GM12878 (cell line): Measurements from ENCODE around the gene ATP5PO. TPM values are rescaled to one million over a fixed set of nuclear protein-coding genes. Genes with fewer than 3 reads are reported as not detected.

Experiments
- ATAC-seq: fragments of 200-7000 bp; cut with Tn5 transposase; 3 replicates; pipeline ENCODE4 v1.9.1; 2020; ENCODE audit warnings: mild to moderate bottlenecking, moderate library complexity
- BruUV-seq: library from RNA; stranded (reverse); fragments of 400-500 nt; replicated peaks from 2 replicates; lab custom pipeline; 2021; lab: Mats Ljungman, UMichigan
- CTCF ChIA-PET: fragments of 300-600 bp; sonication (Branson Sonifier 250); formaldehyde crosslinking; extraction: SDS; loops from one replicate; lab custom pipeline; 2021; ENCODE audit warnings: inconsistent platforms; lab: Yijun Ruan, JAX
- POLR2A ChIA-PET: fragments of 350-600 bp; formaldehyde crosslinking; extraction: SDS; loops from one replicate; lab custom pipeline; 2021; ENCODE audit warnings: inconsistent platforms; lab: Charles Lee
- RAD21 ChIA-PET: fragments of 300-600 bp; sonication (Branson Sonifier 250); formaldehyde crosslinking; loops from one replicate; lab custom pipeline; 2023; ENCODE audit warnings: antibody characterized with exemption; ENCODE audit not compliant: unreplicated experiment; lab: Charles Lee
- SMC1A ChIA-PET: fragments of 300-600 bp; sonication (Branson Sonifier 250); formaldehyde crosslinking; loops from one replicate; lab custom pipeline; 2023; ENCODE audit not compliant: unreplicated experiment, uncharacterized antibody; lab: Charles Lee
- DNase-seq: peaks from one replicate; pipeline ENCODE4 v3.0.0-alpha.2; 2011; ENCODE audit warnings: low read depth, low spot score
- FAIRE-seq: peaks from 3 replicates; lab custom pipeline; 2011; peaks lifted over from hg19 to GRCh38; lab: Jason Lieb, UNC
- H2AFZ ChIP-seq: 2 replicates; pipeline ENCODE4 v1.6.0; 2011; ENCODE audit warnings: low read depth, low read length, control low read depth; ENCODE audit not compliant: control insufficient read depth
- H3K27ac ChIP-seq: 2 replicates; pipeline ENCODE4 v1.5.1; 2011; ENCODE audit warnings: control low read depth; ENCODE audit not compliant: control insufficient read depth, insufficient read depth
- H3K27me3 ChIP-seq, 2 experiments: replicated peaks in 1 of 2; 2 replicates each; pipeline versions ENCODE4 v1.6.0 to v1.6.1; 2011; ENCODE audit warnings: low read length in 1 of 2; ENCODE audit not compliant: control insufficient read depth in 2 of 2, insufficient read depth in 2 of 2
- H3K36me3 ChIP-seq, 2 experiments: 2 replicates each; pipeline ENCODE4 v1.5.1; 2011; ENCODE audit warnings: low read length in 1 of 2; ENCODE audit not compliant: control insufficient read depth in 2 of 2, insufficient read depth in 2 of 2
- H3K4me1 ChIP-seq: 2 replicates; pipeline ENCODE4 v1.6.1; 2011; ENCODE audit warnings: mild to moderate bottlenecking, low read length, moderate library complexity, mixed read lengths; ENCODE audit not compliant: control insufficient read depth, insufficient read depth
- H3K4me2 ChIP-seq: 2 replicates; pipeline ENCODE4 v1.6.0; 2011; ENCODE audit warnings: control low read depth; ENCODE audit not compliant: control insufficient read depth, insufficient read depth
- H3K4me3 ChIP-seq: fragments of 200-600 bp; sonication (generic); 2 replicates; pipeline ENCODE4 v1.5.1; 2016
- H3K79me2 ChIP-seq: 2 replicates; pipeline ENCODE4 v1.6.0; 2011; ENCODE audit warnings: low read length; ENCODE audit not compliant: control insufficient read depth, insufficient read depth
- H3K9ac ChIP-seq: 2 replicates; pipeline ENCODE4 v1.8.0; 2011; ENCODE audit warnings: low read length, control low read depth, mixed read lengths; ENCODE audit not compliant: control insufficient read depth, insufficient read depth
- H3K9me3 ChIP-seq: replicated peaks from 3 replicates; pipeline ENCODE4 v1.5.1; 2011; ENCODE audit warnings: mild to moderate bottlenecking, low read length; ENCODE audit not compliant: control insufficient read depth, insufficient read depth
- H4K20me1 ChIP-seq: 2 replicates; pipeline ENCODE4 v1.6.0; 2011; ENCODE audit not compliant: control insufficient read depth, insufficient read depth
- BHLHE40 ChIP-seq, 2 experiments: fragments of 450-650 bp in 1 of 2; IDR thresholded peaks; 2 replicates each; pipeline ENCODE4 v1.6.1; 2011 to 2017; ENCODE audit warnings: low read depth in 2 of 2, borderline replicate concordance in 1 of 2, improper control_type of control experiment in 1 of 2, low read length in 1 of 2, mild to moderate bottlenecking in 1 of 2
- CBFB ChIP-seq: IDR thresholded peaks from 2 replicates; pipeline ENCODE4 v1.6.1; 2016; ENCODE audit warnings: antibody characterized with exemption, low read depth
- CEBPB ChIP-seq, 2 experiments: fragments of 150-350 bp in 1 of 2; IDR thresholded peaks; 2 replicates each; pipeline ENCODE4 v1.6.1; 2012 to 2014; ENCODE audit warnings: low read depth in 2 of 2, low read length in 2 of 2, borderline replicate concordance in 1 of 2, inconsistent platforms in 1 of 2
- CHD1 ChIP-seq: IDR thresholded peaks from 2 replicates; pipeline ENCODE4 v1.6.1; 2012; ENCODE audit warnings: low read depth, low read length, improper control_type of control experiment
- EP300 ChIP-seq, 2 experiments: fragments of 150-350 bp in 1 of 2; IDR thresholded peaks; 2 replicates each; pipeline ENCODE4 v1.6.1; 2011 to 2012; ENCODE audit warnings: low read depth in 2 of 2, low read length in 2 of 2, borderline replicate concordance in 1 of 2, improper control_type of control experiment in 1 of 2, inconsistent platforms in 1 of 2; ENCODE audit not compliant: control insufficient read depth in 1 of 2
- IRF4 ChIP-seq: IDR thresholded peaks from 2 replicates; pipeline ENCODE4 v1.6.1; 2011; ENCODE audit warnings: low read depth, low read length
- MYB ChIP-seq: fragments of 150-350 bp; IDR thresholded peaks from 2 replicates; pipeline ENCODE4 v1.6.1; 2014; ENCODE audit warnings: mild to moderate bottlenecking, low read depth, low read length, borderline replicate concordance
- NR2F1 ChIP-seq: fragments of 450-650 bp; conservative IDR thresholded peaks from 2 replicates; pipeline ENCODE4 v1.6.1; 2017; ENCODE audit warnings: mild to moderate bottlenecking
- TAF1 ChIP-seq: IDR thresholded peaks from 2 replicates; pipeline ENCODE4 v1.6.1; 2011; ENCODE audit warnings: mild to moderate bottlenecking, low read depth, low read length, borderline replicate concordance
- TCF7 ChIP-seq: IDR thresholded peaks from 2 replicates; pipeline ENCODE4 v1.6.1; 2014; ENCODE audit warnings: antibody characterized with exemption, borderline replicate concordance
- ZNF207 ChIP-seq: fragments of 450-650 bp; IDR thresholded peaks from 2 replicates; pipeline ENCODE4 v1.6.1; 2014; ENCODE audit warnings: antibody characterized with exemption, mild to moderate bottlenecking, borderline replicate concordance
- WGBS: methylation state at CpG from one replicate; pipeline ENCODE4 v1.1.6; 2016; ENCODE audit warnings: low lambda C conversion rate; ENCODE audit not compliant: insufficient replicate concordance, insufficient coverage; ENCODE audit errors: missing lambda C conversion rate; 5-methylcytosine and 5-hydroxymethylcytosine counted together
- in situ Hi-C: fragments of 300-500 bp; cut with MboI; formaldehyde crosslinking; loops from 9 replicates; pipeline ENCODE4 v1.14.3; 2018; ENCODE audit warnings: mixed read lengths
- intact Hi-C: fragments of 100-400 bp; cut with micrococcal nuclease; formaldehyde crosslinking; loops from one replicate; pipeline ENCODE4 v1.14.2; 2022; ENCODE audit not compliant: unreplicated experiment
- polyA plus RNA-seq, 11 experiments: library from polyadenylated mRNA; depleted of rRNA in 4 of 11; unstranded in 6 of 11; stranded (reverse) in 5 of 11; fragments of >200 nt; fragmentation: Nextera tagmentation in 4 of 11; fragmentation: Illumina TruSeq in 1 of 11; extraction: Ambion mirVana in 4 of 11; extraction: Trizol in 1 of 11; gene quantifications; 1 replicate in 1 of 11; 2 replicates in 10 of 11; pipeline versions ENCODE4 v1.2.1 to v1.2.3, GENCODE V29; 2011 to 2016; ENCODE audit warnings: inconsistent platforms in 2 of 11, missing spikeins in 2 of 11, low read depth in 1 of 11
- total RNA-seq, 4 experiments: library from RNA; depleted of rRNA in 3 of 4; stranded (reverse); fragments of >200 nt in 3 of 4; fragmentation: Illumina TruSeq in 1 of 4; extraction: Trizol in 1 of 4; gene quantifications; 2 replicates each; pipeline versions ENCODE4 v1.2.1 to v1.2.3, GENCODE V29; 2013 to 2021
- TF ChIP-seq, protein P1 (sequence below): IDR thresholded peaks from 2 replicates; pipeline ENCODE4 v1.6.1; 2012; ENCODE audit warnings: low read depth, low read length, improper control_type of control experiment
- TF ChIP-seq, protein P2 (sequence below): fragments of 450-650 bp; IDR thresholded peaks from 2 replicates; pipeline ENCODE4 v1.6.1; 2017; ENCODE audit warnings: mild to moderate bottlenecking, moderate library complexity
- TF ChIP-seq, protein P3 (sequence below): IDR thresholded peaks from 2 replicates; pipeline ENCODE4 v1.6.1; 2011; ENCODE audit warnings: low read depth, mild to moderate bottlenecking, low read length, moderate library complexity, borderline replicate concordance; ENCODE audit errors: extremely low read depth

The ATP5PO gene
- total and polyA plus RNA-seq, 10 of the 15 experiments (the other 5 are each of a cell fraction or from before 2014, with no cell fraction given) = 251 to 1,656 (median 470) TPM

DNA sequence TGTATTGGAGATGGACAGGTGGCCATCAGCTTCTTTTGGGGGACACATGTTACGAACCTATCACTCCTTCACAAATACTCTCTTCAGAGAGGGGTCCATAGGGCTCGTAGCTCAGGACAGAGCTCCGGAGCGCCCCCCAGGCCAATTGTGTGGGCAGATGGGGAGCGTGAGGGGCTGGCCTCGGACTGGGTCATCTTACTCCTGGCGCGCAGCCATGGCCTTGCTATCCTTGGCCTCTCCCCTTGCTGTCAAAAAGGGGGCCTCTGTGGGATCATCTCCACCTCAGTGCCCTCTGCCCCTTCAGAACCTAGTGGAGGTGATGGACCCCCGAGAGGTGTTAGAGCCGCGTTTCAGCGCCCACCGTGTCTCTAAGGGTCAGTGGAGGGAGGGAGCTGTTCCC is 35.0 kb downstream of the ATP5PO start:
- WGBS = 50% methylated on average over 13 of the region's 13 CpGs
- peaks cover 0 to 6% of the 10 kb centered on the region in 2 experiments; a peak in 2 of 4 replicates for H3K27me3 ChIP-seq
- H2AFZ ChIP-seq = no peak overlapping the region
- FAIRE-seq (no peak), ATAC-seq (no peak), DNase-seq (no peak)
- no peak overlapping the region for H3K27ac ChIP-seq
- no peaks in the 10 kb centered on the region for H3K4me1 ChIP-seq
- H3K4me3 ChIP-seq = no peak overlapping the region
- no peak for TF ChIP-seq ZNF207
- no peak for TF ChIP-seq BHLHE40 (IDR thresholded peaks at IDR 0.05; ENCODE audit: borderline replicate concordance in 1 of 2, low read depth in 2 of 2, low read length in 1 of 2)
- TF ChIP-seq, protein P1, sequence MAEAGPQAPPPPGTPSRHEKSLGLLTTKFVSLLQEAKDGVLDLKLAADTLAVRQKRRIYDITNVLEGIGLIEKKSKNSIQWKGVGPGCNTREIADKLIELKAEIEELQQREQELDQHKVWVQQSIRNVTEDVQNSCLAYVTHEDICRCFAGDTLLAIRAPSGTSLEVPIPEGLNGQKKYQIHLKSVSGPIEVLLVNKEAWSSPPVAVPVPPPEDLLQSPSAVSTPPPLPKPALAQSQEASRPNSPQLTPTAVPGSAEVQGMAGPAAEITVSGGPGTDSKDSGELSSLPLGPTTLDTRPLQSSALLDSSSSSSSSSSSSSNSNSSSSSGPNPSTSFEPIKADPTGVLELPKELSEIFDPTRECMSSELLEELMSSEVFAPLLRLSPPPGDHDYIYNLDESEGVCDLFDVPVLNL = no peak
- TF ChIP-seq, protein P2, sequence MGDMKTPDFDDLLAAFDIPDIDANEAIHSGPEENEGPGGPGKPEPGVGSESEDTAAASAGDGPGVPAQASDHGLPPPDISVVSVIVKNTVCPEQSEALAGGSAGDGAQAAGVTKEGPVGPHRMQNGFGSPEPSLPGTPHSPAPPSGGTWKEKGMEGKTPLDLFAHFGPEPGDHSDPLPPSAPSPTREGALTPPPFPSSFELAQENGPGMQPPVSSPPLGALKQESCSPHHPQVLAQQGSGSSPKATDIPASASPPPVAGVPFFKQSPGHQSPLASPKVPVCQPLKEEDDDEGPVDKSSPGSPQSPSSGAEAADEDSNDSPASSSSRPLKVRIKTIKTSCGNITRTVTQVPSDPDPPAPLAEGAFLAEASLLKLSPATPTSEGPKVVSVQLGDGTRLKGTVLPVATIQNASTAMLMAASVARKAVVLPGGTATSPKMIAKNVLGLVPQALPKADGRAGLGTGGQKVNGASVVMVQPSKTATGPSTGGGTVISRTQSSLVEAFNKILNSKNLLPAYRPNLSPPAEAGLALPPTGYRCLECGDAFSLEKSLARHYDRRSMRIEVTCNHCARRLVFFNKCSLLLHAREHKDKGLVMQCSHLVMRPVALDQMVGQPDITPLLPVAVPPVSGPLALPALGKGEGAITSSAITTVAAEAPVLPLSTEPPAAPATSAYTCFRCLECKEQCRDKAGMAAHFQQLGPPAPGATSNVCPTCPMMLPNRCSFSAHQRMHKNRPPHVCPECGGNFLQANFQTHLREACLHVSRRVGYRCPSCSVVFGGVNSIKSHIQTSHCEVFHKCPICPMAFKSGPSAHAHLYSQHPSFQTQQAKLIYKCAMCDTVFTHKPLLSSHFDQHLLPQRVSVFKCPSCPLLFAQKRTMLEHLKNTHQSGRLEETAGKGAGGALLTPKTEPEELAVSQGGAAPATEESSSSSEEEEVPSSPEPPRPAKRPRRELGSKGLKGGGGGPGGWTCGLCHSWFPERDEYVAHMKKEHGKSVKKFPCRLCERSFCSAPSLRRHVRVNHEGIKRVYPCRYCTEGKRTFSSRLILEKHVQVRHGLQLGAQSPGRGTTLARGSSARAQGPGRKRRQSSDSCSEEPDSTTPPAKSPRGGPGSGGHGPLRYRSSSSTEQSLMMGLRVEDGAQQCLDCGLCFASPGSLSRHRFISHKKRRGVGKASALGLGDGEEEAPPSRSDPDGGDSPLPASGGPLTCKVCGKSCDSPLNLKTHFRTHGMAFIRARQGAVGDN = no peak
- no peak for TF ChIP-seq IRF4
- no peak for TF ChIP-seq EP300 (IDR thresholded peaks at IDR 0.05; ENCODE audit: borderline replicate concordance in 1 of 2, control insufficient read depth in 1 of 2, low read depth in 2 of 2, low read length in 2 of 2)
- no peak for TF ChIP-seq TAF1
- no peak for TF ChIP-seq CEBPB (IDR thresholded peaks at IDR 0.05; ENCODE audit: borderline replicate concordance in 1 of 2, low read depth in 2 of 2, low read length in 2 of 2)
- TF ChIP-seq NR2F1 = no peak
- no peak for TF ChIP-seq CHD1
- TF ChIP-seq, protein P3, sequence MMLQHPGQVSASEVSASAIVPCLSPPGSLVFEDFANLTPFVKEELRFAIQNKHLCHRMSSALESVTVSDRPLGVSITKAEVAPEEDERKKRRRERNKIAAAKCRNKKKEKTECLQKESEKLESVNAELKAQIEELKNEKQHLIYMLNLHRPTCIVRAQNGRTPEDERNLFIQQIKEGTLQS = no peak
- TF ChIP-seq TCF7 = no peak
- TF ChIP-seq CBFB = no peak
- no peak for TF ChIP-seq MYB
- ChIA-PET SMC1A (interaction anchor here (1.1 kb wide), 1 partner anchor 16 kb away, joined by 3 read pairs; no protein-coding TSS in a partner anchor), CTCF (no interaction called here), POLR2A (no interaction called here), RAD21 (no interaction called here)
- no peaks in the 10 kb centered on the region for H3K9me3 ChIP-seq
- no peak overlapping the region for H3K4me2 ChIP-seq
- in situ Hi-C loops = no loop called here
- no TSS peak for BruUV-seq
- no peak overlapping the region for H3K9ac ChIP-seq
- no peaks in the 10 kb centered on the region for H4K20me1 ChIP-seq
- intact Hi-C loops = no loop called here
- no peaks in the 10 kb centered on the region for H3K36me3 ChIP-seq
- no peaks in the 10 kb centered on the region for H3K79me2 ChIP-seq
